ENCODE results near the gene NPHP4.

Gene NPHP4

DNA sequence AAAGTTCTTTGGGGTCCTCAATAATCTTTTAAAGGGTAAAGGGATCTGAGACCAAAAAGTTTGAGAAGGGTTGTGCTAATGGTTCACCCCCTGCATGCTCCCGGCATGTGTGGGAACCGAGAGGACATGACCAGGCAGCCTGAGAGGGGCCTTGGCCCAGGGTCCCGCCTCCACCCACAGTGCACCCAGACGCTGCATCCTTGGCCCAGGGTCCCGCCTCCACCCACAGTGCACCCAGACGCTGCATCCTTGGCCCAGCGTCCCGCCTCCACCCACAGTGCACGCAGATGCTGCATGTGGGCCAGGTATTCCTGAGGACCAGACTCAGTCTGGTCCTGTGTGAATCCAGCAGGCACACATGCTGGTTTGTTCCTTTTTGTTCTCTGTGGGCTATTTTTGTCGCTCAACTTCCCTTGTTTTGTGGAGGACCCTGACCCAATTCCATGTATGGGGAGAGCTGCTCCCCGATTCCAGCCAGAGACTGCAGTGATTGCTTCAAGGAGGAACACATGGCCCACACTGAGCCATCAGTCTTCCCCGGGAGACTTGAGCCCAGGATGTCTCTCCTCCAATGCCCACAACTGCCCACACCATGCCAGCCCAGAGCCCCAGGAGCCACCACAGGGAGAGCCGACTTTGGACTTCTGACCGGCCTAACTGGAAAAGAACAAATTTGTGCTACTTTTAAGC is 3.5 kb downstream of the NPHP4 start:
- TF ChIP-seq, protein P1, sequence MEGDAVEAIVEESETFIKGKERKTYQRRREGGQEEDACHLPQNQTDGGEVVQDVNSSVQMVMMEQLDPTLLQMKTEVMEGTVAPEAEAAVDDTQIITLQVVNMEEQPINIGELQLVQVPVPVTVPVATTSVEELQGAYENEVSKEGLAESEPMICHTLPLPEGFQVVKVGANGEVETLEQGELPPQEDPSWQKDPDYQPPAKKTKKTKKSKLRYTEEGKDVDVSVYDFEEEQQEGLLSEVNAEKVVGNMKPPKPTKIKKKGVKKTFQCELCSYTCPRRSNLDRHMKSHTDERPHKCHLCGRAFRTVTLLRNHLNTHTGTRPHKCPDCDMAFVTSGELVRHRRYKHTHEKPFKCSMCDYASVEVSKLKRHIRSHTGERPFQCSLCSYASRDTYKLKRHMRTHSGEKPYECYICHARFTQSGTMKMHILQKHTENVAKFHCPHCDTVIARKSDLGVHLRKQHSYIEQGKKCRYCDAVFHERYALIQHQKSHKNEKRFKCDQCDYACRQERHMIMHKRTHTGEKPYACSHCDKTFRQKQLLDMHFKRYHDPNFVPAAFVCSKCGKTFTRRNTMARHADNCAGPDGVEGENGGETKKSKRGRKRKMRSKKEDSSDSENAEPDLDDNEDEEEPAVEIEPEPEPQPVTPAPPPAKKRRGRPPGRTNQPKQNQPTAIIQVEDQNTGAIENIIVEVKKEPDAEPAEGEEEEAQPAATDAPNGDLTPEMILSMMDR (IDR thresholded peaks at IDR 0.05; ENCODE audit: borderline replicate concordance, insufficient read depth, low read depth, low read length) = no peak
- H3K4me3 ChIP-seq (ENCODE audit: low read depth, low read length) = no peak overlapping the region

DNA sequence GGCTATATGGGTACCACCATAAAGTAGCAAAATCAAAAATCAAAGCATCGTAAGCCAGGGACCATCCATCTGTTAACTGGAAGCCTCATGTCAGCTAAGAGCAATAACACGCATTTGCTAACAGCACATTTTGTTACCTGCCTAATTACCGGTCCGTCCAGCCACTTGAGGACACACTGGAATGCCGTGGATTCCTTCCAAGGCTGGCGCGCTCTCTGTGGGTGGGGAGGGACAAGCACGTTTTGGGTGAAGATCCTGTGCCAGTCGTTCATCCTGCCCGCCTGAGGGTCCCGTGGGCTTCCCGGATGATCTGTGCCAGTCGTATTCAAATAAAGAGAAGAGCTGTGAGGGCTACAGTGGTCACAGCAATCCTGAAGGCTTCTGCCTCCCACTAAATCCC is 6.2 kb downstream of the NPHP4 start:
- TF ChIP-seq, protein P1 (IDR thresholded peaks at IDR 0.05; ENCODE audit: borderline replicate concordance, insufficient read depth, low read depth, low read length) = no peak

DNA sequence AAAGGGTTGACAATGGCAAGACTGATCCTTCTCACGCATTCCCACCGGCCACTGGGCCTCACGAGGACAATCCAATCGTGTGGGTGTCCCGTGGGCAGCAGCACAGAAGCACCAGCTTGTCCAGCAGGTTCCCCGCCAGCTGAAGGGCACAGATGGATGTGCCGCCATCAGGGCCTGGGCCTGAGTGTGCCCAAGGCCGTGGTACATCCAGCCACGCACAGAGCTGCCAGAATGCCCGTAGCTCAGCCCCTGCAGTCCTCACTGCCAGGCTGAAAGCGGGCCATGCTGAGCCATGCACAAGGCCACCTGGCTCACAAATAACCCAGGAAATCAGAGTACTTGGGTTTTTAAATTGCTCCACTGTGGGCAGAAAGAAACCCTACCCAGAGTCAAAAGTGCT is 7.0 kb downstream of the NPHP4 start:
- TF ChIP-seq, protein P1 (IDR thresholded peaks at IDR 0.05; ENCODE audit: borderline replicate concordance, insufficient read depth, low read depth, low read length) = no peak
- no peak overlapping the region for H3K4me3 ChIP-seq (ENCODE audit: low read depth, low read length)

More for the DNA sequence above, 6.2 kb downstream of the NPHP4 start:
- no peak overlapping the region for H3K4me3 ChIP-seq (ENCODE audit: low read depth, low read length)

DNA sequence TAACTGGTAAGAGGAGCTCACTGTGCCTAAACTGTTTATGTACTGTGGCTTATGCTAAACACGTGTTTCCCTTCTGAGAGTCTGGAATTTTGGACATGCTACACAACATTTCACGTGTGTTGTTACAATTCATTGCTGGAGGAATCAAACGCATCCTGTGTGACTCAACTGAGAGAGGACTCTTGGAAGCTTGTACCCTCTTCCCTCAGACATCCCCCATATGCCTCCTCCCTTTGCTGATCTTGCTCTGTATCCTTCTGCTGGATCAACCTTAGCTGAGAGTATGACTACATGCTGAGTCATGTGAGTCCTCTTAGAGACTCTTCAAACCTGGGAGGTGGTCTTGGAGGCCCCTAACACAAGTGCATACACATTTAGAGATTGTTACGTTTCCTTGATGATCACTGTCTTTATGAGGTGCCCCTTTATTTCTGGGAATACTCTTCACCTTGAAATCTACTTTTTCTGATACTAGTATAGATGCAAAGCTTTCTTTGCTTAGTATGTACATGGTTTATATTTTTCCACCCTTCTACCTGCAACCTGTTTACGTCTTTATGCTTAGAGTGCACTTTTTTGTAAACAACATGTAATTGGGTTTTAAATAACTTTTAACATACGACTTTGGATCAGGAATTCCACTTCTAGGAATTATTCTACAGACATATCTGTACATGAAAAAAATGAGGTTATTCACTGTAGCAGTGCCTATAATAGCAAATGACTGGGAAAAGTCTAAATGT is 8.7 kb downstream of the NPHP4 start:
- no peak overlapping the region for H3K4me3 ChIP-seq (ENCODE audit: low read depth, low read length)

DNA sequence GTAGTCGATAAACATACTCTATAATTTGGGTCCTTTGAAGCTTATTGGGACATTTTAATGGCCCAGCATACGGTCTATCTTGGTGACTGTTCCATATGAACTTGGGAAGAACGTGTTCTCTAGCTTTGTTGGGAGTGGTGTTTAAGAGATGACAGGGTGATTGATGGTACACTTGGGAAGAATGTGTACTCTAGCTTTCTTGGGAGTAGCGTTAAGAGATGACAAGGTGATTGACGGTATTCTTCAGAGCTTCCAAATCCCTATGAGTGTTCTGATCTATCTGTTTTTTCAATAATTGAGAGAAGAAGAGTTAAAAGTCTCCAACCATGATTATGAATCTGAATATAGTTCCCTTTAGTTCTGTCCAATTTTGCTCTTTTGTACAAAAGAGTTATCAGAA is 9.4 kb downstream of the NPHP4 start:
- no peak overlapping the region for H3K4me3 ChIP-seq (ENCODE audit: low read depth, low read length)
- TF ChIP-seq, protein P1 (IDR thresholded peaks at IDR 0.05; ENCODE audit: borderline replicate concordance, insufficient read depth, low read depth, low read length) = no peak

More for the DNA sequence above, 8.7 kb downstream of the NPHP4 start:
- TF ChIP-seq, protein P1 (IDR thresholded peaks at IDR 0.05; ENCODE audit: borderline replicate concordance, insufficient read depth, low read depth, low read length) = no peak

DNA sequence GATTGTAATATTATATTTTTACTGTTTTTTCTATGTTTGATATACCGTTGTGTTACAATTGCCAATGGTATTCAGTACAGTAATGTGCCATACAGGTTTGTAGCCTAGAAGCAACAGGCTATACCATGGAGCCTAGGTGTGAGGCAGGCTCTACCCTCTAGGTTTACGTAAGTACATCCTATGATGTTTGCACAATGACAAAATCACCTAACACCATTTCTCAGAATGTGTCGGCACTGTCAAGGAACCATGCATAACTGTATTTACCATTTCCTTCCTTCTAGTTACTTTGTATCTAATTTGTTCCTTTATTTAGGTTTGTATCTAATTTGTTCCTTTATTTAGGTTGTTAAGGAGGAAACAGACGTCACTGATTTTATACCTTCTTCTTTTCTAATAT is 9.9 kb downstream of the NPHP4 start:
- H3K4me3 ChIP-seq (ENCODE audit: low read depth, low read length) = no peak overlapping the region
- TF ChIP-seq, protein P1 (IDR thresholded peaks at IDR 0.05; ENCODE audit: borderline replicate concordance, insufficient read depth, low read depth, low read length) = no peak

DNA sequence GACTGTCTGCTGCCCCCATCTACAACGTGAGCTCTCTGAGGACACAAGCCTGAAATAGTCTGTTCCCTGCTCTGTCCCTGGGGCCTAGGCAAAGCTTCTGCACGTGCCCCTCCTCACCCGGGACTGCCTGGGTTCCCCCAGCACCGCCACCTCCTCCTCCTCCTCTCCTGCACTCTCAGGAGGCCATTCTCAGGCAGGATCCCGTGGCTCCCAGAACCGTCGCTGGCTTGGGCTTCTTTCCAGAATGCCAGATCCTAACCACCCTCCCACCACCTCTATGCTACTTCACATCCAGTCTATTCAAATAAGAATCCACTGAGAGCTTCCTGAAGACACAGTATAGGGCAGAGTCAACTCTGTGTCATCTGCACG is 11.2 kb downstream of the NPHP4 start:
- H3K4me3 ChIP-seq (ENCODE audit: low read depth, low read length) = no peak overlapping the region
- TF ChIP-seq, protein P1 (IDR thresholded peaks at IDR 0.05; ENCODE audit: borderline replicate concordance, insufficient read depth, low read depth, low read length) = no peak

Measured in GM12875 (cell line).